OCI-LY7 (cell line): ENCODE results near the gene HHLA2. TPM values are rescaled to one million over a fixed set of nuclear protein-coding genes. Genes with fewer than 3 reads are reported as not detected.

Source experiments
- BruUV-seq: library from RNA; stranded (reverse); fragments of 400-500 nt; replicated peaks from 2 replicates; lab custom pipeline; 2021; lab: Mats Ljungman, UMichigan
- CTCF ChIA-PET: fragments of 300-600 bp; sonication (Branson Sonifier 250); formaldehyde crosslinking; loops from one replicate; lab custom pipeline; 2022; ENCODE audit warnings: antibody characterized with exemption; ENCODE audit not compliant: unreplicated experiment; lab: Charles Lee
- POLR2A ChIA-PET: fragments of 300-600 bp; sonication (Branson Sonifier 250); formaldehyde crosslinking; loops from one replicate; lab custom pipeline; 2022; ENCODE audit warnings: antibody characterized with exemption; lab: Charles Lee
- DNase-seq: peaks from one replicate; pipeline ENCODE4 v3.0.0-alpha.2; 2015; ENCODE audit warnings: low spot score
- H2AFZ ChIP-seq: fragments of 200-600 bp; sonication (generic), shearing (Covaris generic); 2 replicates; pipeline ENCODE4 v1.6.1; 2014; ENCODE audit warnings: mild to moderate bottlenecking, antibody characterized with exemption, low read length, moderate library complexity
- H3K27ac ChIP-seq: fragments of 200-600 bp; sonication (generic); 2 replicates; pipeline ENCODE4 v1.5.1; 2014; ENCODE audit warnings: mixed run types, low read depth, mild to moderate bottlenecking, moderate library complexity, low read length, inconsistent platforms; ENCODE audit not compliant: poor library complexity, severe bottlenecking
- H3K36me3 ChIP-seq: fragments of 200-600 bp; sonication (generic); 2 replicates; pipeline ENCODE4 v1.6.1; 2014; ENCODE audit warnings: mild to moderate bottlenecking, antibody characterized with exemption, low read length, moderate library complexity, mixed read lengths; ENCODE audit not compliant: insufficient read depth
- H3K4me1 ChIP-seq: fragments of 200-600 bp; sonication (generic); 2 replicates; pipeline ENCODE4 v1.5.1; 2014; ENCODE audit warnings: mild to moderate bottlenecking, low read length; ENCODE audit not compliant: insufficient read depth, poor library complexity, severe bottlenecking
- H3K4me2 ChIP-seq: fragments of 200-600 bp; sonication (generic); 2 replicates; pipeline ENCODE4 v1.6.1; 2014; ENCODE audit warnings: mild to moderate bottlenecking, low read length
- H3K4me3 ChIP-seq: fragments of 200-600 bp; sonication (generic); 2 replicates; pipeline ENCODE4 v1.5.1; 2014; ENCODE audit warnings: mild to moderate bottlenecking, low read depth, low read length; ENCODE audit not compliant: poor library complexity, severe bottlenecking
- H3K79me2 ChIP-seq: fragments of 200-600 bp; sonication (generic); 2 replicates; pipeline ENCODE4 v1.6.1; 2016; ENCODE audit warnings: low read depth, mild to moderate bottlenecking, low read length, moderate library complexity, mixed read lengths; ENCODE audit not compliant: insufficient read depth
- H3K9me2 ChIP-seq: fragments of 200-600 bp; sonication (generic); 2 replicates; pipeline ENCODE4 v1.6.1; 2016; ENCODE audit warnings: mild to moderate bottlenecking, low read length, mixed read lengths; ENCODE audit not compliant: insufficient read depth
- H3K9me3 ChIP-seq: fragments of 200-600 bp; sonication (generic); 2 replicates; pipeline ENCODE4 v1.6.1; 2014; ENCODE audit warnings: mild to moderate bottlenecking, mixed run types, low read length, mixed read lengths
- H4K20me1 ChIP-seq: fragments of 200-600 bp; sonication (generic); 2 replicates; pipeline ENCODE4 v1.6.1; 2014; ENCODE audit warnings: mild to moderate bottlenecking, antibody characterized with exemption, low read length, moderate library complexity, mixed read lengths; ENCODE audit not compliant: insufficient read depth
- EZH2phosphoT487 ChIP-seq: fragments of 200-600 bp; sonication (generic); IDR thresholded peaks from 2 replicates; pipeline ENCODE4 v1.6.1; 2018; ENCODE audit warnings: low read depth, borderline replicate concordance, mild to moderate bottlenecking, mixed run types, antibody characterized with exemption, low read length, moderate library complexity, mixed read lengths
- intact Hi-C: fragments of 100-400 bp; cut with micrococcal nuclease; formaldehyde crosslinking; loops from one replicate; pipeline ENCODE4 v1.10.0; 2022; ENCODE audit not compliant: unreplicated experiment
- total RNA-seq, 2 experiments: library from RNA; depleted of rRNA in 1 of 2; stranded (reverse); fragments of >200 nt in 1 of 2; shearing (Covaris generic) in 1 of 2; gene quantifications; 2 replicates each; pipeline ENCODE4 v1.2.3, GENCODE V29; 2014 to 2022
- TF ChIP-seq, protein P1 (sequence below): fragments of 200-600 bp; sonication (generic); conservative IDR thresholded peaks from 2 replicates; pipeline ENCODE4 v1.5.1; 2014; ENCODE audit warnings: mild to moderate bottlenecking, antibody characterized with exemption, low read length, moderate library complexity, mixed read lengths

HHLA2 gene
- total RNA-seq, 2 experiments from 2014 or later: not detected

DNA sequence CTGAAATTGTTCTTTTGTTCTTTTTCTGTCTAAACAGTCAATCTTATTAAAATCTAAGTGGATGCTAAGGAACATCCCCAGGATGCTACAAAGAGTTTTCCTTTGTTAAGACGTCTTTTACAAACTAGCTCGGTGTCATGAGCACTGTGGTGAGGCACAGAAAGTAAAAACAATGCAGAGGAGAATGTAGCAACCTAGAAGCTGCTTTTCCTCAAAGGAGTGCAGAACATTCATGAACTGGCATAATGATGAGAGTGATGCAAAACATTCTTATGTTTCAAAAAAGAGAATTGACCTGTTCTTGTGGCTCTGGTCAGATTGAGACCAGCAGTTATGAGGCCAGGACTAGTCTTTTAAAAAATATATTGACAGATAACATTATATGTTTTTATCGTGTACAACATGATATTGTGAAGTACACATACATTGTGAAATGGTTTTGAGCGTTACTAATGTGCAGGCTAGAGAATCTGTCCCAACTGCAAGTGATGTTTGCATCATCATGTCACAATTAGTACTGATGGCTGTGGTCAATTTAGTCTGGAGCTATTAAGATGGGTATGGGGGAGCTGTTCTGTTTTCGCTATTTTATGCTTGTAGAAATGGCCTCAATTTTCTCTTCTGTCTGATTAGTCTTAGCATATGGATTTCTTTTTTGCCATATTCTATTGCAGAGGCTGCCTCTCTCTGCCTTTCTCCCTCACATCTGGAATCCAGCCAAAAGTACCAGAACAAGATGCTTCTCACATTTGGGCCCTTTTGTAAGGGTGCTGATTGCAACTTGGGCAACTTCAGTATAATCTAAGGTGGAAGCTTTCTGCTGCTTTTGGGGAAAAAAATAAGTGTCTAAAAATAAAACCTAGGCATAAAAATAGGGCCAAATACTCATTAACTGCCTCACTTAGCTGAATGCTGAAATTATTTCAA is 50.2 kb downstream of the HHLA2 start:
- no peak for TF ChIP-seq EZH2phosphoT487
- TF ChIP-seq, protein P1, sequence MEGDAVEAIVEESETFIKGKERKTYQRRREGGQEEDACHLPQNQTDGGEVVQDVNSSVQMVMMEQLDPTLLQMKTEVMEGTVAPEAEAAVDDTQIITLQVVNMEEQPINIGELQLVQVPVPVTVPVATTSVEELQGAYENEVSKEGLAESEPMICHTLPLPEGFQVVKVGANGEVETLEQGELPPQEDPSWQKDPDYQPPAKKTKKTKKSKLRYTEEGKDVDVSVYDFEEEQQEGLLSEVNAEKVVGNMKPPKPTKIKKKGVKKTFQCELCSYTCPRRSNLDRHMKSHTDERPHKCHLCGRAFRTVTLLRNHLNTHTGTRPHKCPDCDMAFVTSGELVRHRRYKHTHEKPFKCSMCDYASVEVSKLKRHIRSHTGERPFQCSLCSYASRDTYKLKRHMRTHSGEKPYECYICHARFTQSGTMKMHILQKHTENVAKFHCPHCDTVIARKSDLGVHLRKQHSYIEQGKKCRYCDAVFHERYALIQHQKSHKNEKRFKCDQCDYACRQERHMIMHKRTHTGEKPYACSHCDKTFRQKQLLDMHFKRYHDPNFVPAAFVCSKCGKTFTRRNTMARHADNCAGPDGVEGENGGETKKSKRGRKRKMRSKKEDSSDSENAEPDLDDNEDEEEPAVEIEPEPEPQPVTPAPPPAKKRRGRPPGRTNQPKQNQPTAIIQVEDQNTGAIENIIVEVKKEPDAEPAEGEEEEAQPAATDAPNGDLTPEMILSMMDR: no peak
- ChIA-PET POLR2A (interaction anchor here (0.6 kb wide), 1 partner anchor 912 kb away, joined by 4 read pairs; no protein-coding TSS in a partner anchor), CTCF (no interaction called here)
- H3K4me2 ChIP-seq: peak overlapping the region; percentile 41
- H3K9me3 ChIP-seq: no peaks in the 10 kb centered on the region
- BruUV-seq: no TSS peak
- H3K27ac ChIP-seq: no peak overlapping the region
- no peak for DNase-seq
- H3K4me1 ChIP-seq: peaks cover 10% of the 10 kb centered on the region
- no peaks in the 10 kb centered on the region for H3K36me3 ChIP-seq
- intact Hi-C loops: no loop called here
- no peaks in the 10 kb centered on the region for H3K9me2 ChIP-seq
- H4K20me1 ChIP-seq: no peaks in the 10 kb centered on the region
- H3K4me3 ChIP-seq: no peak overlapping the region
- no peak overlapping the region for H2AFZ ChIP-seq
- no peaks in the 10 kb centered on the region for H3K79me2 ChIP-seq

DNA sequence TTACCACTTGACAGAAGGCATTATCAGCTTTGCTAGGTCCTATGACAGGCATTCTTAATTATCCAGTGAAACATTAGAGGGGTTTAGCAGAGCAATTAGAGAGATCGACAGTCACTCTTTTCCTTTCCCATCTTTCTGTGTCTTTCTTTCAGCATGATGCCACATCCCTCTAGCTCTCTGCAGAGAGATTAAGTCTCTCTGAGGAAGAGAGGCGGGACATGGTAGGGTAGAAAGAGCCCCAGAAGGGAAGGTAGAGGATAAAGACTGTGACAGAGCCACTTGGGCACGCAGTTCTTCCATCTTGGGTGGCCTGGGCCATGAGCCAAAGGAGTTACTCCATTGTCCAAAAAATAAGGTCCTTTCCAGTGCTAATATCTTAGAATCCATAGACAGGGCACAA is 55.8 kb downstream of the HHLA2 start:
- no peaks in the 10 kb centered on the region for H4K20me1 ChIP-seq
- no peaks in the 10 kb centered on the region for H3K36me3 ChIP-seq
- no peak overlapping the region for H2AFZ ChIP-seq
- H3K9me3 ChIP-seq: no peaks in the 10 kb centered on the region
- H3K4me1 ChIP-seq: no peaks in the 10 kb centered on the region
- H3K79me2 ChIP-seq: no peaks in the 10 kb centered on the region
- TF ChIP-seq, protein P1: no peak
- no peak for TF ChIP-seq EZH2phosphoT487
- intact Hi-C loops: no loop called here
- no peak for DNase-seq
- ChIA-PET POLR2A (interaction anchor here (0.6 to 0.9 kb wide), 2 partner anchors 33 to 46 kb away, joined by 3 read pairs; no protein-coding TSS in a partner anchor), CTCF (no interaction called here)
- H3K9me2 ChIP-seq: no peaks in the 10 kb centered on the region
- H3K4me3 ChIP-seq: no peak overlapping the region
- H3K4me2 ChIP-seq: no peak overlapping the region
- no TSS peak for BruUV-seq
- no peak overlapping the region for H3K27ac ChIP-seq
